RWPE1 (cell line): ENCODE measurements around the gene CRELD1.

Experiments used
- CTCF ChIA-PET: fragments of 350-600 bp; sonication (Branson Sonifier 250); formaldehyde crosslinking; extraction: SDS; loops from one replicate; lab custom pipeline; 2021; lab: Yijun Ruan, JAX
- POLR2A ChIA-PET: fragments of 400-600 bp; formaldehyde crosslinking; extraction: SDS; loops from one replicate; lab custom pipeline; 2020; ENCODE audit warnings: antibody characterized with exemption; ENCODE audit not compliant: low non-redundant PET; lab: Yijun Ruan, JAX
- DNase-seq: peaks from one replicate; pipeline ENCODE4 v3.0.0; 2012; ENCODE audit warnings: low spot score
- H3K27ac ChIP-seq: fragments of 450-650 bp; 2 replicates; pipeline ENCODE4 v1.5.1; 2017
- TF ChIP-seq, protein P1 (sequence below): fragments of 450-650 bp; conservative IDR thresholded peaks from 2 replicates; pipeline ENCODE4 v1.5.1; 2017; ENCODE audit warnings: low read depth, mild to moderate bottlenecking

CRELD1 gene

DNA sequence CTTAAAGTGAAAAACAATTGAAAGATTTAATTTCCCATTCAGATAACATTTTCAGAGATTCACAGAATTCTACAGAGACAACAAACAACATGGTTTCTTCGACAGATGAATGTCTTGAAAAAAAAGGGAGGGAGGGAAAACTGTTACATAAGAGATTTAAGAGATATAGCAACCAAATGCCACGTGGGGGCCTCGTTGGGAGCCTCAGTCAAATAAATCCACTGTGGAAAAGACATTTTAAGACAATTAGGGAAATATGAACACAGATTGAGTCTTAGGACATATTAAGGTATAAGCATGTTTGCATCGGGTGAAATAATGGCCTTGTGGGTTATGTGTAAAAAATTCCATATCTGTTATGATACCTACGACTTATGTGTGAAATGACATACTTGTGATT, 23.6 kb downstream of the CRELD1 start:
- no peak overlapping the region for H3K27ac ChIP-seq
- no peak for DNase-seq
- ChIA-PET POLR2A (no interaction called here), CTCF (no interaction called here)
- TF ChIP-seq, protein P1, sequence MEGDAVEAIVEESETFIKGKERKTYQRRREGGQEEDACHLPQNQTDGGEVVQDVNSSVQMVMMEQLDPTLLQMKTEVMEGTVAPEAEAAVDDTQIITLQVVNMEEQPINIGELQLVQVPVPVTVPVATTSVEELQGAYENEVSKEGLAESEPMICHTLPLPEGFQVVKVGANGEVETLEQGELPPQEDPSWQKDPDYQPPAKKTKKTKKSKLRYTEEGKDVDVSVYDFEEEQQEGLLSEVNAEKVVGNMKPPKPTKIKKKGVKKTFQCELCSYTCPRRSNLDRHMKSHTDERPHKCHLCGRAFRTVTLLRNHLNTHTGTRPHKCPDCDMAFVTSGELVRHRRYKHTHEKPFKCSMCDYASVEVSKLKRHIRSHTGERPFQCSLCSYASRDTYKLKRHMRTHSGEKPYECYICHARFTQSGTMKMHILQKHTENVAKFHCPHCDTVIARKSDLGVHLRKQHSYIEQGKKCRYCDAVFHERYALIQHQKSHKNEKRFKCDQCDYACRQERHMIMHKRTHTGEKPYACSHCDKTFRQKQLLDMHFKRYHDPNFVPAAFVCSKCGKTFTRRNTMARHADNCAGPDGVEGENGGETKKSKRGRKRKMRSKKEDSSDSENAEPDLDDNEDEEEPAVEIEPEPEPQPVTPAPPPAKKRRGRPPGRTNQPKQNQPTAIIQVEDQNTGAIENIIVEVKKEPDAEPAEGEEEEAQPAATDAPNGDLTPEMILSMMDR: 0 out of 2 replicates have a peak, but pooled peaks have one; percentile 13

DNA sequence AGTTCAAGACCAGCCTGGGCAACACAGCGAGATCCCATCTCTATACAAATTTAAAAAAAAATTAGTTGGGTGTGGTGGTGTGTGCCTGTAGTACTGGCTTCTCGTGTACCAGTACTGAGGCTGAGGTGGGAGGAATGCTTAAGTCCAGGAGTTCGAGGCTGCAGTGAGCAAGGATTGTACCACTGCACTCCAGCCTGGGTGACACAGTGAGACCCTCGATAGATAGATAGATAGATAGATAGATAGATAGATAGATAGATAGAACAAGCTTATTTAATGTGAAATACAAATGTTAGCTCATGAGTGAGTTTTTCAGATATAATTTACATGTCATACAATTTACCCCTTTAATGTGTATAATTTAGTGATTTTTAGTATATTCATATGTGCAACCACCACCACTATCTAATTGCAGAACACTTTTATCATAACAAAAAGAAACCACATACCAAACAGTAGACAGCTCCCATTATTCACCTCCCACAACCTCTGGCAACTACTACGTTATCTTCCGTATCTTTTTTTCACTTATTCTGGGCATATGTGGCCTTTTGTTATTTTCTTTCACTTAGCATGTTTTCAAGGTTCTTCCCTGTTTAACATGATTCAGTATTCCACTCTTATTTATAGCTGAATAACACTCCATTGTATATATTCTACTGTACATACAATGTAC, 31.7 kb downstream of the CRELD1 start:
- H3K27ac ChIP-seq: no peak overlapping the region
- ChIA-PET CTCF (interaction anchor here (0.6 to 0.7 kb wide), 2 partner anchors 12 to 39 kb away, joined by 4 to 7 read pairs; no protein-coding TSS in a partner anchor), POLR2A (interaction anchor here (0.6 kb wide), 1 partner anchor 173 kb away, joined by 3 read pairs; the partner anchor contains the start of gene ARPC4)
- DNase-seq: no peak
- TF ChIP-seq, protein P1: no peak

DNA sequence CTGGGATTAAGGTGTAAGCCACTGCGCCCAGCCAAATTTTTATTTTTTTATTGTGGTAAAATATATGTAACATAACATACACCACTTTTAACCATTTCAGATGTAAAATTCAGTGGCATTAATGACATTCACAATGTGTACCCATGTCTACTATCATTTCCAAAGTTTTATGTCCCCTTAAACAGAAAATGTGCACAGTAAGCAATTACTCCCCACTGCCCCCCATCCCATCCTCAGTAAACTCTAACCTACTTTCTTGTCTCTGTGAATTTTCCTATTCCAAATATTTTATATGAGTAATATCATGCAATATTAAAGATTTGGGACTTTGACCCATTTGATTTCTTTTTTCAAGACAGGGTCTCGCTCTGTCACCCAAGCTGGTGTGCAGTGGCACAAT, 33.2 kb downstream of the CRELD1 start:
- H3K27ac ChIP-seq: no peak overlapping the region
- CTCF ChIA-PET: no interaction called here
- DNase-seq: no peak
- TF ChIP-seq, protein P1: no peak
- POLR2A ChIA-PET: no interaction called here

DNA sequence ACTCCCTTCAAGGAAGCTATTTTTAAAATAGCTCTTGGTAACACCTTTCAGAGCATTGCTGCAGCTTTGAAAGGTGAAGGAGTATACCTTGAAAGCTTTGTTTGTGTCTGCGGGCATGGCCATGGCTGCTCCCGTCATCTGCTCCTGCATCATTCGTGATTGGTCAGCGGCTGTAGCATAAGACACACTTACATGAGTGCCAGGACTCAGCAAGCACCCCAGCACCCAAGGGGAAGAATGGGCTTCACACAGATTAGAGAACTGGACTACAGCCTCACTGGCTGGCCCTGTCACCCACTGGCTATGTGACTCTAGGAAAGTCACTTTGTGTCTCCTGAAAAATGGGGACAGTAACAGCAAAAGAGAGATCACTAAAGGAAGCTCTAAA, 36.0 kb downstream of the CRELD1 start:
- TF ChIP-seq, protein P1: no peak
- POLR2A ChIA-PET: no interaction called here
- CTCF ChIA-PET: no interaction called here
- DNase-seq: no peak
- peak overlapping the region; percentile 47; the same call in 1 of the 2 replicates for H3K27ac ChIP-seq

DNA sequence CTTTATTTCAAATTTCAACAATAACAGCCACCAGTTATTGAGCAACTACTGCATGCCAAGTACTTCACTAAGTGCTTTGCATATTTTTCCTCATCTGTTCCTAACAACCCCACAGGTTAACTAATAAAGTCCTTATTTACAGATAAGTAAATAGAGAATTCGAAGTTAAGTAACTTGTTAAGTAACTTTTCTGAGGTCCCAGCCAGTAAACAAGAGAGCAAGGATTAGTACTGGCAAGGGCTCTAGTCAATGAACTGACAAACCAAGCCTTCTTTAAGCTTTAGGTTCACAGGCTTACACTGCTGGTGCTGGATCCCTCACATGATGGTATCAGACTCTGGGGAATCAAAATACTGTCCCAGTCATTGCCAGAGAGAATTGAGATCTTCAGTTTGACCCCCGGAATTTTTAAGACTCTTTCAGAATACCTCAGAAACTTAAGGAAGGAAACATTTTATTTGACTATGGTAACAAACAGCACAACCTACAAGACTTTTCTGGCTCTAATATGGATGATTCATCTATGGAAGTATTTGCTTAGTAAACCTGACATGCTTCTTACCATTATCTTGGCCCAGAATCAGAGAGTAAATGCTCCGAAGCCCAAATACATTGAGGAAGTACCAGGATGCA, 36.5 kb downstream of the CRELD1 start:
- no peak for DNase-seq
- H3K27ac ChIP-seq: peak overlapping the region; percentile 47; the same call in 1 of the 2 replicates
- POLR2A ChIA-PET: no interaction called here
- TF ChIP-seq, protein P1: no peak
- CTCF ChIA-PET: no interaction called here

DNA sequence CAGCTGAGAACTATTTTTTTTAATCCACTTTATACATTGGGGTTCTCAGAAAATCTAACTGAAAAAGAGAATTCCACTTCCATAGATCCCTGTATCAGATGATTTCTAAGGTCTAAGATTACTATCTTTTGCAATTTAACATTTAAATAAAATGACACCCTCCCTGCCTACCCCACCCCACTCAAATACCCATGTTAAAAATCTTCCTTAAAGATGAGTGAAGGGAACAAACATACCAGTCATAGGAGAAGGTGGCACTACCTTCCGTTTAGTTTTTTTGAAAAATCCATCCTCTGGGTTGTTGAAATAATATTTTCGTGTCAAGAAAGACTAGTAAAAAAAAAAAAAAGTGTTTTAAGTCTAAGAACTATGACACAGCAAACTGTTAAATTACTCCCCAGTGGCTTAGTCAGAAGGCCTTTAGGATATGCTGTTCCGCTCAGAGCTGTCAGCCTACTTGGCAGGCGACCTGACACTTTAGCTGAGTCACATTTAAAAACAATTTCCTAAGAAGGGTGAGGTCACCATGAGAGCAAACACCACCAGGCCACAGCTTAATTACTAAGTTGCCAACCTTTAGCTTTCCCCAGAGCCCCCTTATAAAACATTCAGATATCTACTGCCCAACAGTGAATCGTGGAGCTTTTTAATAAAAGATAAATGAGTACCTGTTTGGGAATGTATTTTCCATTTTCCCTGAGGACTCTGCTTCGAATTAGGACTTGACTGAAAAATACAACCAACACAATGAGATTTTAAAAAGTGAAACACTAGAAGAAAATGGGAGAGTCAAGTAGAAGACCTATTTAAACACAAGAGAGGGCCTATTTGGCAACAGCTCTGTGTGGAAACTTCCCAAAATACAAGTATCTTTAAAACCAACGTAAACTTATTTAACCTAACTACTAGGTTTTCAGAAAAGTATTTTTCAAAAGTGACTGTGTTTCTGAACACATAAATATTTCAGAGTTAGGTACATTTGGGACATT, 43.4 kb downstream of the CRELD1 start:
- TF ChIP-seq, protein P1: no peak
- peak overlapping the region; percentile 55 for H3K27ac ChIP-seq
- CTCF ChIA-PET: interaction anchor here (0.8 to 1.7 kb wide), 2 partner anchors 28 to 31 kb away, joined by 3 to 9 read pairs; no protein-coding TSS in a partner anchor
- DNase-seq: peak; percentile 79
- POLR2A ChIA-PET: no interaction called here
